H1 (cell line): ENCODE results near the gene SMIM35. TPM values are rescaled to one million over a fixed set of nuclear protein-coding genes. Genes with fewer than 3 reads are reported as not detected.

Experiments used
- CTCF ChIA-PET: fragments of 300-600 bp; sonication (Branson Sonifier 250); formaldehyde crosslinking; loops from one replicate; lab custom pipeline; 2021; ENCODE audit not compliant: partially characterized antibody; lab: Charles Lee
- POLR2A ChIA-PET: fragments of 300-600 bp; sonication (Branson Sonifier 250); formaldehyde crosslinking; loops from one replicate; lab custom pipeline; 2021; ENCODE audit warnings: inconsistent platforms; ENCODE audit not compliant: partially characterized antibody; lab: Charles Lee
- DNase-seq, 2 experiments: peaks; one replicate each; pipeline versions ENCODE4 v3.0.0 to v3.0.0-alpha.2; 2010 to 2022; ENCODE audit warnings: low spot score in 2 of 2, low read depth in 1 of 2, mixed read lengths in 1 of 2
- FAIRE-seq: peaks from 2 replicates; lab custom pipeline; 2011; peaks lifted over from hg19 to GRCh38; lab: Jason Lieb, UNC
- H2AFZ ChIP-seq: 2 replicates; pipeline ENCODE4 v1.8.1; 2012; ENCODE audit warnings: low read length, inconsistent platforms
- H2AK5ac ChIP-seq: 2 replicates; pipeline ENCODE4 v1.6.1; 2013; ENCODE audit warnings: low read depth, low read length
- H2BK120ac ChIP-seq: replicated peaks from 2 replicates; pipeline ENCODE3; 2013; ENCODE audit warnings: low read depth, low read length, inconsistent platforms
- H2BK12ac ChIP-seq: 2 replicates; pipeline ENCODE4 v1.6.1; 2013; ENCODE audit warnings: low read depth, low read length
- H2BK15ac ChIP-seq: 2 replicates; pipeline ENCODE4 v1.6.1; 2013; ENCODE audit warnings: low read length
- H2BK20ac ChIP-seq: 2 replicates; pipeline ENCODE4 v1.6.1; 2013; ENCODE audit warnings: low read length
- H2BK5ac ChIP-seq: 2 replicates; pipeline ENCODE4 v1.6.1; 2013; ENCODE audit warnings: low read depth, low read length
- H3K14ac ChIP-seq: 2 replicates; pipeline ENCODE4 v1.6.1; 2013; ENCODE audit warnings: inconsistent platforms; ENCODE audit not compliant: insufficient read length
- H3K18ac ChIP-seq: 2 replicates; pipeline ENCODE4 v1.6.1; 2013; ENCODE audit warnings: low read length; ENCODE audit errors: extremely low read depth
- H3K23ac ChIP-seq: 2 replicates; pipeline ENCODE4 v1.6.1; 2013; ENCODE audit warnings: inconsistent platforms; ENCODE audit not compliant: insufficient read length
- H3K23me2 ChIP-seq: 2 replicates; pipeline ENCODE4 v1.6.1; 2013; ENCODE audit warnings: low read depth, low read length
- H3K27ac ChIP-seq: 2 replicates; pipeline ENCODE4 v1.6.1; 2011; ENCODE audit warnings: low read depth, low read length, inconsistent platforms
- H3K27me3 ChIP-seq, 4 experiments: replicated peaks in 1 of 4; 1 replicate in 1 of 4; 2 replicates in 3 of 4; pipeline versions ENCODE4 v1.6.1 to v1.8.1; 2011 to 2013; ENCODE audit warnings: low read length in 3 of 4, mild to moderate bottlenecking in 3 of 4, inconsistent platforms in 2 of 4, mixed read lengths in 2 of 4, moderate library complexity in 1 of 4; ENCODE audit not compliant: control insufficient read depth in 3 of 4, insufficient read depth in 3 of 4; ENCODE audit errors: extremely low read depth in 1 of 4
- H3K36me3 ChIP-seq, 4 experiments: 2 replicates each; pipeline versions ENCODE4 v1.6.1 to v1.8.1; 2011 to 2013; ENCODE audit warnings: mild to moderate bottlenecking in 4 of 4, low read length in 3 of 4, moderate library complexity in 2 of 4, control low read depth in 1 of 4, inconsistent platforms in 1 of 4; ENCODE audit not compliant: insufficient read depth in 4 of 4, control insufficient read depth in 2 of 4
- H3K4ac ChIP-seq: replicated peaks from 2 replicates; pipeline ENCODE3; 2013; ENCODE audit warnings: low read length, low read depth, mixed read lengths, inconsistent platforms; ENCODE audit not compliant: insufficient read length
- H3K4me1 ChIP-seq, 4 experiments: replicated peaks in 1 of 4; 1 replicate in 1 of 4; 2 replicates in 3 of 4; pipeline versions ENCODE4 v1.6.1 to v1.8.1; 2011 to 2013; ENCODE audit warnings: low read length in 3 of 4, inconsistent platforms in 2 of 4, mixed read lengths in 1 of 4; ENCODE audit not compliant: insufficient read depth in 4 of 4, control insufficient read depth in 3 of 4
- H3K4me2 ChIP-seq, 2 experiments: 2 replicates each; pipeline versions ENCODE4 v1.6.1 to v1.8.1; 2011 to 2013; ENCODE audit warnings: low read depth in 2 of 2, low read length in 2 of 2, control low read depth in 1 of 2, inconsistent platforms in 1 of 2, mild to moderate bottlenecking in 1 of 2; ENCODE audit not compliant: insufficient read depth in 1 of 2
- H3K4me3 ChIP-seq, 4 experiments: fragments of 200-600, 300-600 bp in 1 of 4; sonication (generic), shearing (Covaris generic), sonication (Bioruptor Twin) in 1 of 4; 2 replicates each; pipeline versions ENCODE4 v1.5.1 to v1.8.1; 2011 to 2016; ENCODE audit warnings: low read length in 4 of 4, low read depth in 3 of 4, control low read depth in 2 of 4, inconsistent platforms in 2 of 4, mild to moderate bottlenecking in 2 of 4, mixed read lengths in 1 of 4, moderate library complexity in 1 of 4; ENCODE audit not compliant: insufficient read depth in 2 of 4; ENCODE audit errors: extremely low read depth in 1 of 4
- H3K56ac ChIP-seq: replicated peaks from 2 replicates; pipeline ENCODE3; 2013; ENCODE audit warnings: low read depth, mild to moderate bottlenecking, mixed read lengths, low read length, inconsistent platforms; ENCODE audit not compliant: insufficient read length
- H3K79me1 ChIP-seq: 2 replicates; pipeline ENCODE4 v1.6.1; 2013; ENCODE audit warnings: low read depth, low read length, control low read depth
- H3K79me2 ChIP-seq, 2 experiments: 2 replicates each; pipeline versions ENCODE4 v1.6.1 to v1.8.1; 2012 to 2013; ENCODE audit warnings: low read length in 2 of 2, mild to moderate bottlenecking in 2 of 2, inconsistent platforms in 1 of 2; ENCODE audit not compliant: insufficient read depth in 2 of 2, control insufficient read depth in 1 of 2
- H3K9ac ChIP-seq, 4 experiments: replicated peaks in 1 of 4; 1 replicate in 1 of 4; 2 replicates in 3 of 4; pipeline versions ENCODE4 v1.6.1 to v1.8.1; 2011 to 2013; ENCODE audit warnings: low read depth in 3 of 4, low read length in 3 of 4, control low read depth in 2 of 4, mild to moderate bottlenecking in 2 of 4, moderate library complexity in 2 of 4, inconsistent platforms in 1 of 4; ENCODE audit errors: extremely low read depth in 1 of 4
- H3K9me3 ChIP-seq, 2 experiments: 2 replicates each; pipeline versions ENCODE4 v1.6.1 to v1.8.1; 2012 to 2013; ENCODE audit warnings: mild to moderate bottlenecking in 2 of 2, moderate library complexity in 2 of 2, control low read depth in 1 of 2, inconsistent platforms in 1 of 2, low read depth in 1 of 2, low read length in 1 of 2, mixed read lengths in 1 of 2; ENCODE audit not compliant: insufficient read depth in 2 of 2
- H4K20me1 ChIP-seq, 2 experiments: replicated peaks in 1 of 2; 2 replicates each; pipeline versions ENCODE3 to v1.8.1; 2011 to 2013; ENCODE audit warnings: inconsistent platforms in 2 of 2, low read length in 2 of 2, mild to moderate bottlenecking in 1 of 2; ENCODE audit not compliant: insufficient read depth in 2 of 2, control insufficient read depth in 1 of 2
- H4K5ac ChIP-seq: 2 replicates; pipeline ENCODE4 v1.6.1; 2013; ENCODE audit warnings: low read length, low read depth, mixed read lengths, inconsistent platforms; ENCODE audit not compliant: insufficient read length
- H4K8ac ChIP-seq: 2 replicates; pipeline ENCODE4 v1.8.0; 2013; ENCODE audit warnings: mild to moderate bottlenecking, moderate library complexity, low read length, inconsistent platforms; ENCODE audit not compliant: insufficient read depth; ENCODE audit errors: extremely low read depth
- H4K91ac ChIP-seq: replicated peaks from 2 replicates; pipeline ENCODE3; 2013; ENCODE audit warnings: low read length, mixed read lengths, inconsistent platforms; ENCODE audit not compliant: insufficient read length
- KDM4A ChIP-seq: IDR thresholded peaks from one replicate; pipeline ENCODE4 v1.7.1; 2012; ENCODE audit warnings: low read depth, mild to moderate bottlenecking, moderate library complexity, low read length, inconsistent platforms; ENCODE audit not compliant: severe bottlenecking
- POLR2AphosphoS5 ChIP-seq: IDR thresholded peaks from 2 replicates; pipeline ENCODE4 v1.6.1; 2011; ENCODE audit warnings: low read depth, low read length
- TEAD4 ChIP-seq: IDR thresholded peaks from 2 replicates; pipeline ENCODE4 v1.6.1; 2012; ENCODE audit warnings: low read depth, low read length, inconsistent platforms, mixed read lengths
- WGBS, 2 experiments: shearing (Covaris generic) in 1 of 2; methylation state at CpG; one replicate each; pipeline versions ENCODE4 v1.1.6 to v1.1.7; 2013 to 2015; ENCODE audit warnings: low lambda C conversion rate in 2 of 2, mixed read lengths in 2 of 2, inconsistent platforms in 1 of 2, low coverage in 1 of 2, missing lambda C conversion rate in 1 of 2; ENCODE audit not compliant: insufficient replicate concordance in 2 of 2, insufficient coverage in 1 of 2, insufficient read length in 1 of 2; ENCODE audit errors: extremely low coverage in 1 of 2, missing lambda C conversion rate in 1 of 2; 5-methylcytosine and 5-hydroxymethylcytosine counted together
- polyA plus RNA-seq, 7 experiments: library from polyadenylated mRNA; depleted of rRNA in 3 of 7; stranded (reverse) in 5 of 7; unstranded in 2 of 7; fragments of >200 nt in 5 of 7; fragments of 200-250 nt in 2 of 7; gene quantifications; 1 replicate in 5 of 7; 2 replicates in 1 of 7; 4 replicates in 1 of 7; pipeline versions ENCODE4 v1.2.1 to v1.2.3, GENCODE V29; 2011 to 2013; ENCODE audit warnings: missing spikeins in 2 of 7, mixed read lengths in 2 of 7
- total RNA-seq: library from RNA; stranded (reverse); fragmentation: NEBNext Ultra II Directional; extraction: Animal tissue kit (Norgen Biotek cat#: 25700); gene quantifications from 2 replicates; pipeline ENCODE4 v1.2.1, GENCODE V29; 2021

Gene SMIM35
- total and polyA plus RNA-seq, 2 of the 8 experiments (the other 6 are each of a cell fraction or from before 2014, with no cell fraction given) = not detected

- Histone ChIP-seq H3K18ac (no peak overlapping the region), H3K9me3 (no peaks in the 10 kb centered on the region; a peak in 2 of 4 replicates), H2BK15ac (no peak overlapping the region), H4K91ac (no peak overlapping the region), H3K4ac (no peak overlapping the region), H3K4me2 (no peak overlapping the region), H3K4me1 (no peaks in the 10 kb centered on the region), H4K8ac (no peak overlapping the region), H3K9ac (no peak overlapping the region), H2BK120ac (no peak overlapping the region), H3K79me1 (no peaks in the 10 kb centered on the region), H3K14ac (no peak overlapping the region), H4K5ac (no peak overlapping the region), H2BK12ac (no peak overlapping the region), H2BK20ac (no peak overlapping the region), H3K27ac (no peak overlapping the region), H3K56ac (no peak overlapping the region), H2AK5ac (no peak overlapping the region), H3K27me3 (peaks cover 0 to 2% (median 0%) of the 10 kb centered on the region in 4 experiments; a peak in 1 of 7 replicates), H3K23me2 (no peaks in the 10 kb centered on the region; the same call in 1 of the 2 replicates), H2AFZ (no peak overlapping the region), H3K23ac (no peak overlapping the region), H2BK5ac (no peak overlapping the region), H4K20me1 (no peaks in the 10 kb centered on the region), H3K4me3 (no peak overlapping the region), H3K36me3 (no peaks in the 10 kb centered on the region), H3K79me2 (no peaks in the 10 kb centered on the region)
- FAIRE-seq (no peak), DNase-seq (no peak)
- CTCF ChIA-PET = interaction anchor here (1.1 kb wide), 1 partner anchor 200 kb away, joined by 4 read pairs; no protein-coding TSS in a partner anchor
- POLR2A ChIA-PET = no interaction called here
- WGBS, 2 experiments = 88% methylated on average over 3 of the region's 3 CpGs; no CpG with 5 or more reads in 1 of the 2 experiments
- TF ChIP-seq POLR2AphosphoS5 = no peak
- no peak for TF ChIP-seq TEAD4
- TF ChIP-seq KDM4A = no peak
Observed at GRCh38 chr11:118017111-118017510, 69.7 kb downstream of the SMIM35 start.
